Measurements from ENCODE around the gene TENM4. TPM values are rescaled to one million over a fixed set of nuclear protein-coding genes. Genes with fewer than 3 reads are reported as not detected.

The TENM4 gene
- total RNA-seq, 1 experiment from 2014 or later = 9.9 TPM

GRCh38 chr11:79332017-79332416, 108.8 kb downstream of the TENM4 start:
- POLR2A ChIA-PET = no interaction called here
- Mint-ChIP-seq H3K4me3 (ENCODE audit: unreplicated experiment) (no peak overlapping the region), H3K9me3 (ENCODE audit: unreplicated experiment) (no peaks in the 10 kb centered on the region), H3K4me1 (ENCODE audit: insufficient read depth, unreplicated experiment) (no peaks in the 10 kb centered on the region), H3K27ac (ENCODE audit: low read depth, unreplicated experiment) (no peak overlapping the region), H3K27me3 (ENCODE audit: insufficient read depth, unreplicated experiment) (no peaks in the 10 kb centered on the region), H3K36me3 (ENCODE audit: insufficient read depth, unreplicated experiment) (no peaks in the 10 kb centered on the region)
- no peak for TF ChIP-seq CTCF (IDR thresholded peaks at IDR 0.05; ENCODE audit: unreplicated experiment)
- BruUV-seq (replicated peaks) = no TSS peak
- intact Hi-C loops (cut with micrococcal nuclease) = no loop called here
- CTCF ChIA-PET = interaction anchor here (0.6 kb wide), 1 partner anchor 37 kb away, joined by 3 read pairs; no protein-coding TSS in a partner anchor
- no peak for DNase-seq (ENCODE audit: unreplicated experiment)

DNA sequence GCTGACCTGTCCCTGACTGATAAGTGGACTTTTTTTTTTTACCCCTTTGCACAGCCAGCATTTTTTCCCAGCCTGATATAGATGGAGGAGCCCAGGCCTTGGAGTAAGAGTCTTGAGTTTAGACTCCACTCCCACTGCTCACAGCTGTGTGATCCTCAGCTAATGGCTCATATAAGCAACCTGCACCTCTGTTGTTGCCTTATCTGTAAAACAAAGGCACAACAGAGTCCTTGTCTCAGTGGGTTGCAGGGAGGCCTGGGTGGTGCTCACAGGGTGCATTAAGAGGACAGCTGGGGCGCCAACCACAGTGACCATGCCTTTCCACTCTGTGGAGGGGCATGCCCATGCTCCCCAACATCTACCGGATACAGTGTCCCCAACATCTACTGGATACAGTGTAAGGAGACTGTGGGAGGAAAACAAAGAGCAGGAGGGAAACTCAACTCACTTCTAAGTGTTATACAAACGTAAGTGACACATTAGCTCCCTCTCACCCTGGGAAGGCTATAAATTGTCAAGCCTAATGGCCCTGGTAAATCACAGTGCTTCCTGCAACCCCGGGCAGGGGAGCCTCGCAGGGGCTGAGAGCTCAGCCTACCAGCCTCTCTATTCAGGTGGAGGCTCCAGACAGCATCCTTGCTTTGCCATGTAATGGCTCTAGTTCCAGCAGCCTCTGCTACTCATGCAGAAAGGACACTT, 109.5 kb downstream of the TENM4 start:
- POLR2A ChIA-PET = no interaction called here

DNA sequence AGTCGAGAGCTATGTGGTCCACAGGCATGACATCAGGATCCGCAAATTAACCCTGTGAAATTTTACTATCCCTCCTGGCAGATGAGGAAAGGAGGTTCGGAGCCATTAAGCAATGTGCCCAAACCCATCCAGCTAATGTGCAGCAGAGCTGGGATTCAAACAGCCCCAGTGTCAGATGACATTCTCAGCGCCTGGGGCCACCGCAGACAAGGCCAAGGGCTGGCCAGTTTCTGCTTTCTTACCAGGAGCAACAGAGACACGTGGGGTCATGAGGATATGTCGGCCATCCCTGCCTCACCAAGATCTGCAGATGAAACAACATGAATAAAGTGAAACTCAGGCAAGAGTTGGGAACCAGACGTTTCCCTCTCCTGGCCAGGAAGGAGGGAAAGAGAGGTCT, 110.2 kb downstream of the TENM4 start:
- intact Hi-C loops (cut with micrococcal nuclease) = no loop called here
- ChIA-PET CTCF (no interaction called here), POLR2A (interaction anchor here (0.6 kb wide), 1 partner anchor 202 kb away, joined by 3 read pairs; no protein-coding TSS in a partner anchor)
- TF ChIP-seq CTCF (IDR thresholded peaks at IDR 0.05; ENCODE audit: unreplicated experiment) = no peak
- no TSS peak for BruUV-seq (replicated peaks)
- Mint-ChIP-seq H3K4me3 (ENCODE audit: unreplicated experiment) (no peak overlapping the region), H3K36me3 (ENCODE audit: insufficient read depth, unreplicated experiment) (no peaks in the 10 kb centered on the region), H3K27me3 (ENCODE audit: insufficient read depth, unreplicated experiment) (no peaks in the 10 kb centered on the region), H3K27ac (ENCODE audit: low read depth, unreplicated experiment) (no peak overlapping the region), H3K9me3 (ENCODE audit: unreplicated experiment) (no peaks in the 10 kb centered on the region), H3K4me1 (ENCODE audit: insufficient read depth, unreplicated experiment) (no peaks in the 10 kb centered on the region)
- no peak for DNase-seq (ENCODE audit: unreplicated experiment)

More for the DNA sequence above, 109.5 kb downstream of the TENM4 start:
- no peak overlapping the region for H3K4me3 Mint-ChIP-seq (ENCODE audit: unreplicated experiment)
- CTCF ChIA-PET = interaction anchor here (0.6 kb wide), 1 partner anchor 207 kb away, joined by 3 read pairs; no protein-coding TSS in a partner anchor
- no peak overlapping the region for H3K27ac Mint-ChIP-seq (ENCODE audit: low read depth, unreplicated experiment)
- no peak for TF ChIP-seq CTCF (IDR thresholded peaks at IDR 0.05; ENCODE audit: unreplicated experiment)
- no peaks in the 10 kb centered on the region for H3K36me3 Mint-ChIP-seq (ENCODE audit: insufficient read depth, unreplicated experiment)
- BruUV-seq (replicated peaks) = no TSS peak
- no peaks in the 10 kb centered on the region for H3K27me3 Mint-ChIP-seq (ENCODE audit: insufficient read depth, unreplicated experiment)
- no peaks in the 10 kb centered on the region for H3K4me1 Mint-ChIP-seq (ENCODE audit: insufficient read depth, unreplicated experiment)
- intact Hi-C loops (cut with micrococcal nuclease) = no loop called here
- H3K9me3 Mint-ChIP-seq (ENCODE audit: unreplicated experiment) = no peaks in the 10 kb centered on the region
- no peak for DNase-seq (ENCODE audit: unreplicated experiment)

DNA sequence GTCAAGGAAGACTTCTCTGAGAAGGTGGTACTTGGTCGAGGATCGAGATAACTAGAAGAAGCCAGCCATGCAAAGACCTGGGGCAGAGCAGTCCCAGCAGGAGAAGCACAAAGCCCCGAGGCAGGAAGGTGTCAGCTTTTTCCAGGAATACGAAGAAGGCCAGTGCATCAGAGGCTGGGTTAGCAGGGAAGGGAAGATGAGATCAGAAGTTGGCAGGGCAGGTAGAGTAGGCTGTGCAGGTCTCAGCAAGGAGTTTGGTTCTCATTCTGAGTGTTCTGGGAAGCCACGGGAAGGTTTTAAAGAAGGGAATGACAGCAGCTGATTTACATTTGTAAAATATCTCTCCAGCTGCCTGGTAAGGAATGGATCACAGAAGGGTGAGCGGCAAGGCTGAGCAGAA, 111.3 kb downstream of the TENM4 start:
- H3K4me1 Mint-ChIP-seq (ENCODE audit: insufficient read depth, unreplicated experiment) = no peaks in the 10 kb centered on the region
- intact Hi-C loops (cut with micrococcal nuclease) = no loop called here
- CTCF ChIA-PET = interaction anchor here (0.7 to 1.3 kb wide), 3 partner anchors 9 to 10 kb away, joined by 3 to 4 read pairs (median 3); no protein-coding TSS in a partner anchor
- H3K27me3 Mint-ChIP-seq (ENCODE audit: insufficient read depth, unreplicated experiment) = no peaks in the 10 kb centered on the region
- no peak for TF ChIP-seq CTCF (IDR thresholded peaks at IDR 0.05; ENCODE audit: unreplicated experiment)
- H3K27ac Mint-ChIP-seq (ENCODE audit: low read depth, unreplicated experiment) = no peak overlapping the region
- no peak for DNase-seq (ENCODE audit: unreplicated experiment)
- no TSS peak for BruUV-seq (replicated peaks)
- POLR2A ChIA-PET = interaction anchor here (0.6 kb wide), 1 partner anchor 901 kb away, joined by 3 read pairs; no protein-coding TSS in a partner anchor
- no peaks in the 10 kb centered on the region for H3K36me3 Mint-ChIP-seq (ENCODE audit: insufficient read depth, unreplicated experiment)
- H3K9me3 Mint-ChIP-seq (ENCODE audit: unreplicated experiment) = no peaks in the 10 kb centered on the region
- no peak overlapping the region for H3K4me3 Mint-ChIP-seq (ENCODE audit: unreplicated experiment)

All from MCF 10A (cell line).